Endothelial cell of umbilical vein (primary cell): ENCODE data around the gene ZNF618. TPM values are rescaled to one million over a fixed set of nuclear protein-coding genes. Genes with fewer than 3 reads are reported as not detected.

Source experiments
- BruUV-seq: library from RNA; stranded (reverse); fragments of 400-500 nt; replicated peaks from 2 replicates; lab custom pipeline; 2021; lab: Mats Ljungman, UMichigan
- CTCF ChIA-PET: fragments of 300-600, 350-600 bp; sonication (Branson Sonifier 250); formaldehyde crosslinking; loops from one replicate; lab custom pipeline; 2021; ENCODE audit warnings: antibody characterized with exemption, inconsistent platforms; lab: Charles Lee
- POLR2A ChIA-PET: fragments of 300-600, 350-600 bp; sonication (Branson Sonifier 250); formaldehyde crosslinking; loops from one replicate; lab custom pipeline; 2021; ENCODE audit warnings: antibody characterized with exemption, inconsistent platforms; lab: Charles Lee
- DNase-seq: peaks from one replicate; pipeline ENCODE4 v3.0.0-alpha.2; 2011; ENCODE audit warnings: low read depth, low spot score
- FAIRE-seq: peaks from 2 replicates; lab custom pipeline; 2011; peaks lifted over from hg19 to GRCh38; lab: Jason Lieb, UNC
- H2AFZ ChIP-seq: 2 replicates; pipeline ENCODE4 v1.6.0; 2012; ENCODE audit warnings: low read depth, low read length, control low read depth, inconsistent platforms
- H3K27ac ChIP-seq: 2 replicates; pipeline ENCODE4 v1.5.1; 2011; ENCODE audit warnings: low read depth, mild to moderate bottlenecking, control low read depth, low read length, moderate library complexity; ENCODE audit not compliant: insufficient read depth
- H3K27me3 ChIP-seq, 2 experiments: 2 replicates each; pipeline versions ENCODE4 v1.6.0 to v1.6.1; 2011; ENCODE audit warnings: low read length in 2 of 2, mixed read lengths in 1 of 2; ENCODE audit not compliant: control insufficient read depth in 2 of 2, insufficient read depth in 2 of 2
- H3K36me3 ChIP-seq, 2 experiments: 2 replicates in 1 of 2; 3 replicates in 1 of 2; pipeline ENCODE4 v1.5.1; 2011; ENCODE audit warnings: low read length in 2 of 2, mild to moderate bottlenecking in 1 of 2, moderate library complexity in 1 of 2; ENCODE audit not compliant: control insufficient read depth in 2 of 2, insufficient read depth in 2 of 2; ENCODE audit errors: extremely low read depth in 1 of 2
- H3K4me1 ChIP-seq: 3 replicates; pipeline ENCODE4 v1.5.1; 2011; ENCODE audit warnings: mild to moderate bottlenecking, low read length; ENCODE audit not compliant: control insufficient read depth, insufficient read depth; ENCODE audit errors: extremely low read depth
- H3K4me2 ChIP-seq: 2 replicates; pipeline ENCODE4 v1.6.1; 2011; ENCODE audit warnings: low read length, control low read depth, mixed read lengths; ENCODE audit not compliant: insufficient read depth
- H3K4me3 ChIP-seq, 3 experiments: fragments of 200-600 bp in 1 of 3; sonication (generic), shearing (Covaris generic) in 1 of 3; replicated peaks in 1 of 3; 2 replicates each; pipeline ENCODE4 v1.5.1; 2011 to 2016; ENCODE audit warnings: control low read depth in 3 of 3, low read length in 3 of 3, mild to moderate bottlenecking in 2 of 3, inconsistent platforms in 1 of 3, low read depth in 1 of 3, moderate library complexity in 1 of 3; ENCODE audit not compliant: insufficient read depth in 1 of 3
- H3K79me2 ChIP-seq: 2 replicates; pipeline ENCODE4 v1.6.0; 2012; ENCODE audit warnings: low read length, inconsistent platforms; ENCODE audit not compliant: control insufficient read depth, insufficient read depth
- H3K9ac ChIP-seq: replicated peaks from 2 replicates; pipeline ENCODE3; 2011; ENCODE audit warnings: low read length, control low read depth; ENCODE audit not compliant: insufficient read depth; ENCODE audit errors: extremely low read depth
- H3K9me1 ChIP-seq: replicated peaks from 3 replicates; pipeline ENCODE4 v1.6.0; 2011; ENCODE audit warnings: mild to moderate bottlenecking, low read length; ENCODE audit not compliant: control insufficient read depth, insufficient read depth; ENCODE audit errors: extremely low read depth
- H3K9me3 ChIP-seq: replicated peaks from 2 replicates; pipeline ENCODE4 v1.5.1; 2012; ENCODE audit warnings: low read length, inconsistent platforms; ENCODE audit not compliant: control insufficient read depth, insufficient read depth
- H4K20me1 ChIP-seq: replicated peaks from 2 replicates; pipeline ENCODE3; 2011; ENCODE audit warnings: mild to moderate bottlenecking, low read length; ENCODE audit not compliant: control insufficient read depth, insufficient read depth; ENCODE audit errors: extremely low read depth
- CTCF ChIP-seq, 2 donors: IDR thresholded peaks; 1 replicate in 1 of 2; 2 replicates in 1 of 2; pipeline ENCODE4 v1.5.1; 2011; ENCODE audit warnings: low read length in 2 of 2, mild to moderate bottlenecking in 2 of 2, moderate library complexity in 2 of 2, control low read depth in 1 of 2, inconsistent platforms in 1 of 2, low read depth in 1 of 2; ENCODE audit not compliant: insufficient read depth in 1 of 2; ENCODE audit errors: extremely low read depth in 1 of 2
- EZH2 ChIP-seq: IDR thresholded peaks from 2 replicates; pipeline ENCODE4 v1.6.1; 2012; ENCODE audit warnings: borderline replicate concordance, low read depth, mild to moderate bottlenecking, moderate library complexity, low read length, inconsistent platforms; ENCODE audit not compliant: severe bottlenecking
- FOS ChIP-seq: IDR thresholded peaks from 2 replicates; pipeline ENCODE4 v1.6.1; 2011; ENCODE audit warnings: mild to moderate bottlenecking, low read length, moderate library complexity, borderline replicate concordance; ENCODE audit not compliant: insufficient read depth
- GATA2 ChIP-seq: IDR thresholded peaks from 2 replicates; pipeline ENCODE4 v1.7.0; 2011; ENCODE audit warnings: low read depth, mild to moderate bottlenecking, moderate library complexity, mixed read lengths, low read length; ENCODE audit not compliant: insufficient read length, insufficient read depth
- JUN ChIP-seq: IDR thresholded peaks from 2 replicates; pipeline ENCODE4 v1.6.1; 2011; ENCODE audit warnings: borderline replicate concordance, low read depth; ENCODE audit not compliant: insufficient read length, insufficient read depth
- MYC ChIP-seq: IDR thresholded peaks from one replicate; pipeline ENCODE4 v1.6.1; 2011; ENCODE audit warnings: mild to moderate bottlenecking, low read depth, low read length
- POLR2A ChIP-seq: IDR thresholded peaks from 2 replicates; pipeline ENCODE4 v1.6.1; 2012; ENCODE audit warnings: low read depth, mild to moderate bottlenecking, control low read depth, low read length
- POLR2AphosphoS5 ChIP-seq: IDR thresholded peaks from 2 replicates; pipeline ENCODE4 v1.6.1; 2012; ENCODE audit warnings: low read depth, mild to moderate bottlenecking, control low read depth, low read length, moderate library complexity; ENCODE audit not compliant: insufficient read depth
- dilution Hi-C: fragments of 300-500 bp; cut with MboI; formaldehyde crosslinking; loops from one replicate; pipeline ENCODE4 v1.15.0; 2019; ENCODE audit warnings: low sequenced_read_pairs; ENCODE audit not compliant: extremely low pct_ligation_motif_present
- intact Hi-C: fragments of 100-400 bp; cut with micrococcal nuclease; formaldehyde crosslinking; loops from one replicate; pipeline ENCODE4 v1.10.0; 2022
- polyA plus RNA-seq, 4 experiments: library from polyadenylated mRNA; depleted of rRNA in 3 of 4; stranded (reverse) in 3 of 4; unstranded in 1 of 4; fragments of >200 nt; gene quantifications; 2 replicates each; pipeline versions ENCODE4 v1.2.1 to v1.2.3, GENCODE V29; 2011 to 2012; ENCODE audit warnings: missing spikeins in 1 of 4
- total RNA-seq: library from RNA; stranded (reverse); gene quantifications from 2 replicates; pipeline ENCODE4 v1.2.3, GENCODE V29; 2021
- TF ChIP-seq, protein P1 (sequence below): IDR thresholded peaks from 2 replicates; pipeline ENCODE4 v1.6.1; 2011; ENCODE audit not compliant: insufficient read depth, insufficient read length

ZNF618 gene
- total and polyA plus RNA-seq, 2 donors (not counting 3 experiments of a cell fraction or from before 2014, with no cell fraction given), result 22.6 to 80.3 TPM

DNA sequence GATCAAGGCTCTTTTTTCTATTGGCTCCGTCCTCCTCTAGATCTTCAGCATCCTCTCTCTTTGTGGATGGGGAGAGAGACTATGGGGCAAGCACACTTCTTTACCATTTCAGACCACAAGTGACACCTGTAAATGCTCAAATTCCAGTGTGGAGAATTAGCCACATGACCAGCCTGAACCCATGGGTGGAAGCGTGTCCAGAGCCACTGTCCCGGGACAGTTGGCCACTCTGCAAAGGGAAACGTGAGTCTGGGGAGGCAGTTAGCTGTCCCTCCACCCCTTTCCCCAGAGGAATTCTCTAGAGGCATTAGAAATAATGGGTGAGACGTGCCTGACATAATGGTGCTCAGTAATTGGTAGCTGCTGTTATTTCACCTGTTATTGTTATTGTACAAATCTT lies 161.1 kb downstream of the ZNF618 start:
- Histone ChIP-seq H4K20me1 (no peaks in the 10 kb centered on the region), H3K9me3 (no peaks in the 10 kb centered on the region), H3K9ac (no peak overlapping the region), H3K27ac (no peak overlapping the region), H2AFZ (no peak overlapping the region), H3K79me2 (no peaks in the 10 kb centered on the region), H3K9me1 (no peaks in the 10 kb centered on the region), H3K36me3 (peaks cover 26 to 54% of the 10 kb centered on the region in 2 experiments), H3K27me3 (no peaks in the 10 kb centered on the region), H3K4me1 (no peaks in the 10 kb centered on the region), H3K4me2 (no peak overlapping the region), H3K4me3 (no peak overlapping the region)
- FAIRE-seq, result no peak
- no peak for TF ChIP-seq POLR2AphosphoS5
- TF ChIP-seq POLR2A, result no peak
- TF ChIP-seq EZH2, result no peak
- TF ChIP-seq GATA2, result no peak
- TF ChIP-seq, protein P1, sequence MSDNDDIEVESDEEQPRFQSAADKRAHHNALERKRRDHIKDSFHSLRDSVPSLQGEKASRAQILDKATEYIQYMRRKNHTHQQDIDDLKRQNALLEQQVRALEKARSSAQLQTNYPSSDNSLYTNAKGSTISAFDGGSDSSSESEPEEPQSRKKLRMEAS, result no peak
- TF ChIP-seq CTCF (IDR thresholded peaks at IDR 0.05; ENCODE audit: extremely low read depth in 1 of 2, insufficient read depth in 1 of 2, low read depth in 1 of 2, low read length in 2 of 2), result no peak
- TF ChIP-seq FOS, result no peak
- TF ChIP-seq MYC, result no peak
- no peak for TF ChIP-seq JUN
- intact Hi-C loops, result no loop called here
- BruUV-seq, result no TSS peak
- no peak for DNase-seq
- ChIA-PET POLR2A (no interaction called here), CTCF (interaction anchor here (1.3 to 2.5 kb wide), 3 partner anchors 10 to 300 kb away, joined by 4 to 8 read pairs (median 5); no protein-coding TSS in a partner anchor)
- dilution Hi-C loops, result no loop called here
